Tibial nerve (tissue), 4 donors: ENCODE data around the gene ATIC. TPM values are rescaled to one million over a fixed set of nuclear protein-coding genes. Genes with fewer than 3 reads are reported as not detected.
A peak's percentile ranks its signal among the peaks of the same experiment; 100 is the strongest.

Source experiments
- DNase-seq, 2 donors: peaks; one replicate each; pipeline ENCODE4 v3.0.0-alpha.2; 2019; ENCODE audit warnings: low spot score in 2 of 2
- H3K27ac ChIP-seq, 4 donors: fragments of 200-600 bp; sonication (generic) in 3 of 4; one replicate each; pipeline ENCODE4 v1.5.1; 2017 to 2019; ENCODE audit warnings: mild to moderate bottlenecking in 1 of 4
- H3K27me3 ChIP-seq, 2 donors: fragments of 200-600 bp; sonication (generic) in 1 of 2; one replicate each; pipeline versions ENCODE4 v1.5.1 to v1.6.0; 2017 to 2019
- H3K36me3 ChIP-seq, 3 donors: fragments of 200-600 bp; sonication (generic); one replicate each; pipeline ENCODE4 v1.5.1; 2018 to 2019
- H3K4me1 ChIP-seq, 4 donors: fragments of 200-600 bp; sonication (generic) in 3 of 4; one replicate each; pipeline ENCODE4 v1.5.1; 2017 to 2019
- H3K4me3 ChIP-seq, 4 donors: fragments of 200-600 bp; sonication (generic) in 3 of 4; one replicate each; pipeline ENCODE4 v1.5.1; 2017 to 2019; ENCODE audit warnings: mild to moderate bottlenecking in 1 of 4, moderate library complexity in 1 of 4
- H3K9me3 ChIP-seq, 4 donors: fragments of 200-600 bp; sonication (generic) in 3 of 4; one replicate each; pipeline ENCODE4 v1.5.1; 2017 to 2019
- CTCF ChIP-seq, 5 experiments: fragments of 200-600 bp in 3 of 5; fragments of 450-650 bp in 2 of 5; sonication (generic) in 3 of 5; IDR thresholded peaks; one replicate each; pipeline ENCODE4 v1.5.1; 2016 to 2019; ENCODE audit warnings: antibody characterized with exemption in 5 of 5, mild to moderate bottlenecking in 3 of 5, moderate library complexity in 2 of 5
- EP300 ChIP-seq, 2 donors: sonication (generic); formaldehyde crosslinking; IDR thresholded peaks; one replicate each; pipeline ENCODE4 v1.6.1; 2017; ENCODE audit warnings: antibody characterized with exemption in 2 of 2, mild to moderate bottlenecking in 1 of 2
- POLR2A ChIP-seq, 2 donors: fragments of 450-650 bp; IDR thresholded peaks; one replicate each; pipeline ENCODE4 v1.6.1; 2017; ENCODE audit warnings: antibody characterized with exemption in 2 of 2, mild to moderate bottlenecking in 2 of 2, moderate library complexity in 2 of 2
- WGBS, 2 donors: methylation state at CpG; one replicate each; pipeline ENCODE4 v1.1.5; 2018; 5-methylcytosine and 5-hydroxymethylcytosine counted together
- total RNA-seq, 4 donors: library from RNA; depleted of rRNA; stranded (reverse); fragments of >200 nt; gene quantifications; one replicate each; pipeline ENCODE4 v1.1.0, GENCODE V29; 2016

The ATIC gene
- total RNA-seq, result 10 to 100 TPM; 31.6 to 64.5 (median 44.9) TPM

DNA sequence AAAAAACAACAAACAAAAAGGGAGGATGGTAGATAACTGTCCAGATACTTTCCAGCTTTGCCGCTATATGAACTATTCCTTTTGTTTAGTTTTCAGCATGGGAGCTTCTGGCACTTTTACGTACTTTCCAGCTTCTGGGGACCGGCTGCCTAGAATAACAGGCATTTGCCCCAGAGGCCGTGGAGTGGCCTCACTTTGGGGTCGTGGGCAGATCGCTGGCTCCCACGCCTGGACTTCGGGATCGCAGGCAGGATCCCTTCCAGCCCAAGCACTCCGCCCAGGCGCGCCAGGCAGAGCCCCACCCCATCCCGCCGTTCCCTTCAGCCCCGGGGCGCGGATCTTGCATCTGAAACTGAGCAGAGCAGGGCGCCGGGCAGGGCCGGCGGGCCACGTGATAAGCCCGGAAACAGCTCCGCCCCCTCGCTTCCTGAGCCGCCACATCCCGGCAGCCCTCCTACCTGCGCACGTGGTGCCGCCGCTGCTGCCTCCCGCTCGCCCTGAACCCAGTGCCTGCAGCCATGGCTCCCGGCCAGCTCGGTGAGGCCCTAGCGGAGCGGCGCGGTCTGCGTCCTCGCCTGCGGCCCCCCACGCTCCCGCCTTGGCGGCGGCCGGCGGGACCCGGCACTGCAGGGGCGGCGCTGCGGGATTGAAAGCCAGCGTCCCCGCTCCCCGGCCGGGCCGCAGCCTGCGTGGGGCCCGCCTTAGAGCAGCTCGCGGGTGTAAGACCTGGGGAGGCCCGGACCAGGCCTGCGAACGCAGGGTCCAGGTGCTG lies at the start of gene ATIC:
Gene ATIC, plus strand, starts transcription at position 435 of the 772 bp plus-strand sequence. Its CDS starts 84 bp downstream, at position 519.
- Histone ChIP-seq H3K9me3 (no peaks in the 10 kb centered on the region), H3K36me3 (peaks cover 0 to 19% (median 0%) of the 10 kb centered on the region in 3 donors), H3K27ac (peak within 1 kb of the TSS; percentile 72 to 92 (median 82)), H3K4me1 (peaks cover 0 to 23% (median 8%) of the 10 kb centered on the region in 4 donors), H3K4me3 (peak within 1 kb of the TSS; percentile 61 to 81 (median 68)), H3K27me3 (no peaks in the 10 kb centered on the region)
- peak in 1 of 2 donors; percentile 49 for TF ChIP-seq POLR2A (IDR thresholded peaks at IDR 0.05)
- peak; percentile 39 to 81 for TF ChIP-seq EP300 (IDR thresholded peaks at IDR 0.05)
- peak in 2 of 5 experiments; percentile 23 to 46 for TF ChIP-seq CTCF (IDR thresholded peaks at IDR 0.05)
- DNase-seq, result peak; percentile 88 to 90
- WGBS, 2 donors, result 0 to 1% methylated on average over 37 to 61 of the region's 64 CpGs

- H3K27me3 ChIP-seq, result no peaks in the 10 kb centered on the region
- no peak for DNase-seq
- no peak overlapping the region for H3K4me3 ChIP-seq
- no peaks in the 10 kb centered on the region for H3K9me3 ChIP-seq
- H3K27ac ChIP-seq, result no peak overlapping the region
- H3K4me1 ChIP-seq, result peaks cover 0 to 5% (median 0%) of the 10 kb centered on the region in 4 donors
- H3K36me3 ChIP-seq, result no peaks in the 10 kb centered on the region
- 67 to 84% methylated on average over 1 of the region's 1 CpG for WGBS, 2 donors
- no peak for TF ChIP-seq CTCF (IDR thresholded peaks at IDR 0.05)
- no peak for TF ChIP-seq EP300 (IDR thresholded peaks at IDR 0.05)
- TF ChIP-seq POLR2A (IDR thresholded peaks at IDR 0.05), result no peak
These were observed 49.6 kb upstream of the ATIC start for GRCh38 chr2:215262303-215262702.

DNA sequence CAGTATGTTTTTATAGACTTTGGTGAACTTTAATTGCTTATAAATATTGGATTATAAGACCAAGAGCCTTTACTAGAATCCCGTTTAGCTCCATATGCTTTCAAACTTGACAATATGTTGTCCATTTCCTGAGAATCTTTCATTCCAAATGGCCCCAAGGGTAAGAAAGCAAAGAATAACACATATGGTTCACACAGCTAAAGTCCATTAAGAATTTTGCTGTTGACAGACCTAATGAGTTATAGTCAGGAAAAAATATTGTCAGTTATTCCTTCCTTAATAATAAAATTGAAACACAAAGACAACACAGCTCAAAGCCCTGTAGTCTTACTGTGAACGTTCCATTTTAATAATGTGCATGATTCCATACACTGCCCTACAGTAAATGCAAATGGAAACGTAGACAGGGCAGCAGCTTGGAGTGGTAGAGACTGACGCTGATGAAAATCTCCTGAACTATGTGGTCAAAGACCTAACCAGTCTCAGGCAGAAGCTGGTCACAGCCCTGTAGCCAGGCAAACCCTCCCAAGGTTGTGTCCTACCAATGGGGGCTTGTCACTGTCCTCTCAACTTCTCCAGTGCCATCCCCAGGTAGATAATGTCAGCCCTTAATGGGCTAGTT lies 49.0 kb upstream of the ATIC start:
- H3K4me1 ChIP-seq, result peaks cover 0 to 5% (median 0%) of the 10 kb centered on the region in 4 donors
- no peaks in the 10 kb centered on the region for H3K27me3 ChIP-seq
- no peak for TF ChIP-seq POLR2A (IDR thresholded peaks at IDR 0.05)
- 53 to 67% methylated on average over 4 of the region's 4 CpGs for WGBS, 2 donors
- H3K27ac ChIP-seq, result no peak overlapping the region
- no peaks in the 10 kb centered on the region for H3K36me3 ChIP-seq
- H3K4me3 ChIP-seq, result no peak overlapping the region
- H3K9me3 ChIP-seq, result no peaks in the 10 kb centered on the region
- DNase-seq, result no peak

- H3K36me3 ChIP-seq, result no peaks in the 10 kb centered on the region
- no peaks in the 10 kb centered on the region for H3K9me3 ChIP-seq
- peaks cover 0 to 6% (median 0%) of the 10 kb centered on the region in 4 donors for H3K4me1 ChIP-seq
- 97% methylated on average over 4 of the region's 4 CpGs for WGBS, 2 donors
- no peak for DNase-seq
- no peak overlapping the region for H3K4me3 ChIP-seq
- TF ChIP-seq CTCF (IDR thresholded peaks at IDR 0.05) (no peak), POLR2A (IDR thresholded peaks at IDR 0.05) (no peak), EP300 (IDR thresholded peaks at IDR 0.05) (no peak)
- H3K27me3 ChIP-seq, result no peaks in the 10 kb centered on the region
- no peak overlapping the region for H3K27ac ChIP-seq
These were observed 47.5 kb upstream of the ATIC start for GRCh38 chr2:215264374-215264773.

- no peaks in the 10 kb centered on the region for H3K9me3 ChIP-seq
- TF ChIP-seq EP300 (IDR thresholded peaks at IDR 0.05) (no peak), POLR2A (IDR thresholded peaks at IDR 0.05) (no peak), CTCF (IDR thresholded peaks at IDR 0.05) (peak; percentile 44 to 82 (median 68))
- H3K27me3 ChIP-seq, result no peaks in the 10 kb centered on the region
- H3K27ac ChIP-seq, result no peak overlapping the region
- WGBS, 2 donors, result 10 to 11% methylated on average over 12 of the region's 12 CpGs
- H3K4me3 ChIP-seq, result no peak overlapping the region
- peak; percentile 30 to 71 for DNase-seq
- peaks cover 0 to 7% (median 0%) of the 10 kb centered on the region in 4 donors for H3K4me1 ChIP-seq
- no peaks in the 10 kb centered on the region for H3K36me3 ChIP-seq
These were observed 42.3 kb upstream of the ATIC start for GRCh38 chr2:215269397-215270117.
